ENCODE measurements around the gene COX7B2. TPM values are rescaled to one million over a fixed set of nuclear protein-coding genes. Genes with fewer than 3 reads are reported as not detected.

The COX7B2 gene
- polyA plus RNA-seq, 4 donors, result not detected

GRCh38 chr4:46924789-46925529 is 15.9 kb upstream of the COX7B2 start:
- Histone ChIP-seq H3K4me1 (ENCODE audit: control insufficient read depth in 3 of 3, insufficient read depth in 2 of 3, low read depth in 1 of 3, low read length in 2 of 3) (no peaks in the 10 kb centered on the region), H3K27me3 (ENCODE audit: control insufficient read depth in 3 of 3, insufficient read depth in 3 of 3, low read length in 3 of 3) (no peaks in the 10 kb centered on the region), H3K4me3 (ENCODE audit: low read depth in 1 of 3, low read length in 3 of 3) (no peak overlapping the region), H3K9me3 (ENCODE audit: control insufficient read depth in 2 of 2, insufficient read depth in 1 of 2, low read depth in 1 of 2, low read length in 1 of 2) (no peaks in the 10 kb centered on the region), H3K27ac (ENCODE audit: low read depth in 1 of 3, low read length in 2 of 3) (no peak overlapping the region), H3K36me3 (ENCODE audit: control insufficient read depth in 3 of 3, insufficient read depth in 2 of 3, low read depth in 1 of 3, low read length in 3 of 3) (no peaks in the 10 kb centered on the region)
- FAIRE-seq (no peak), DNase-seq (no peak)

GRCh38 chr4:46922205-46922604 is 13.2 kb upstream of the COX7B2 start:
- Histone ChIP-seq H3K4me3 (ENCODE audit: low read depth in 1 of 3, low read length in 3 of 3) (no peak overlapping the region), H3K4me1 (ENCODE audit: control insufficient read depth in 3 of 3, insufficient read depth in 2 of 3, low read depth in 1 of 3, low read length in 2 of 3) (no peaks in the 10 kb centered on the region), H3K9me3 (ENCODE audit: control insufficient read depth in 2 of 2, insufficient read depth in 1 of 2, low read depth in 1 of 2, low read length in 1 of 2) (no peaks in the 10 kb centered on the region), H3K27me3 (ENCODE audit: control insufficient read depth in 3 of 3, insufficient read depth in 3 of 3, low read length in 3 of 3) (no peaks in the 10 kb centered on the region), H3K27ac (ENCODE audit: low read depth in 1 of 3, low read length in 2 of 3) (no peak overlapping the region), H3K36me3 (ENCODE audit: control insufficient read depth in 3 of 3, insufficient read depth in 2 of 3, low read depth in 1 of 3, low read length in 3 of 3) (no peaks in the 10 kb centered on the region)
- no peak for DNase-seq
- FAIRE-seq, result no peak
- 61 to 80% (median 67%) methylated on average over 3 of the region's 3 CpGs for WGBS, 3 donors

GRCh38 chr4:46908148-46908547 is 897 bp downstream of the COX7B2 start:
- no peaks in the 10 kb centered on the region for H3K36me3 ChIP-seq (ENCODE audit: control insufficient read depth in 3 of 3, insufficient read depth in 2 of 3, low read depth in 1 of 3, low read length in 3 of 3)
- 84 to 86% (median 84%) methylated on average over 4 of the region's 4 CpGs for WGBS, 3 donors
- no peaks in the 10 kb centered on the region for H3K27me3 ChIP-seq (ENCODE audit: control insufficient read depth in 3 of 3, insufficient read depth in 3 of 3, low read length in 3 of 3)
- DNase-seq (no peak), FAIRE-seq (no peak)
- H3K4me1 ChIP-seq (ENCODE audit: control insufficient read depth in 3 of 3, insufficient read depth in 2 of 3, low read depth in 1 of 3, low read length in 2 of 3), result no peaks in the 10 kb centered on the region
- H3K9me3 ChIP-seq (ENCODE audit: control insufficient read depth in 2 of 2, insufficient read depth in 1 of 2, low read depth in 1 of 2, low read length in 1 of 2), result no peaks in the 10 kb centered on the region
- no peak overlapping the region for H3K27ac ChIP-seq (ENCODE audit: low read depth in 1 of 3, low read length in 2 of 3)
- H3K4me3 ChIP-seq (ENCODE audit: low read depth in 1 of 3, low read length in 3 of 3), result no peak overlapping the region

- Histone ChIP-seq H3K27me3 (ENCODE audit: control insufficient read depth in 3 of 3, insufficient read depth in 3 of 3, low read length in 3 of 3) (no peaks in the 10 kb centered on the region), H3K4me1 (ENCODE audit: control insufficient read depth in 3 of 3, insufficient read depth in 2 of 3, low read depth in 1 of 3, low read length in 2 of 3) (no peaks in the 10 kb centered on the region), H3K36me3 (ENCODE audit: control insufficient read depth in 3 of 3, insufficient read depth in 2 of 3, low read depth in 1 of 3, low read length in 3 of 3) (no peaks in the 10 kb centered on the region), H3K4me3 (ENCODE audit: low read depth in 1 of 3, low read length in 3 of 3) (no peak overlapping the region), H3K27ac (ENCODE audit: low read depth in 1 of 3, low read length in 2 of 3) (no peak overlapping the region), H3K9me3 (ENCODE audit: control insufficient read depth in 2 of 2, insufficient read depth in 1 of 2, low read depth in 1 of 2, low read length in 1 of 2) (no peaks in the 10 kb centered on the region)
- no peak for DNase-seq
- FAIRE-seq, result no peak
- 68 to 87% (median 82%) methylated on average over 1 of the region's 1 CpG for WGBS, 3 donors
Observed at GRCh38 chr4:46900082-46900481, 9.0 kb downstream of the COX7B2 start.

- no peaks in the 10 kb centered on the region for H3K36me3 ChIP-seq (ENCODE audit: control insufficient read depth in 3 of 3, insufficient read depth in 2 of 3, low read depth in 1 of 3, low read length in 3 of 3)
- DNase-seq (no peak), FAIRE-seq (no peak)
- WGBS, 3 donors, result 22 to 28% (median 25%) methylated on average over 5 of the region's 5 CpGs
- peaks cover 0 to 4% of the 10 kb centered on the region in 2 donors for H3K9me3 ChIP-seq (ENCODE audit: control insufficient read depth in 2 of 2, insufficient read depth in 1 of 2, low read depth in 1 of 2, low read length in 1 of 2)
- no peak overlapping the region for H3K27ac ChIP-seq (ENCODE audit: low read depth in 1 of 3, low read length in 2 of 3)
- H3K27me3 ChIP-seq (ENCODE audit: control insufficient read depth in 3 of 3, insufficient read depth in 3 of 3, low read length in 3 of 3), result no peaks in the 10 kb centered on the region
- peaks cover 0 to 4% (median 0%) of the 10 kb centered on the region in 3 donors for H3K4me1 ChIP-seq (ENCODE audit: control insufficient read depth in 3 of 3, insufficient read depth in 2 of 3, low read depth in 1 of 3, low read length in 2 of 3)
- H3K4me3 ChIP-seq (ENCODE audit: low read depth in 1 of 3, low read length in 3 of 3), result no peak overlapping the region
Observed at GRCh38 chr4:46894826-46895225, 14.2 kb downstream of the COX7B2 start.

GRCh38 chr4:46890056-46890455 is 19.0 kb downstream of the COX7B2 start:
- H3K4me1 ChIP-seq (ENCODE audit: control insufficient read depth in 3 of 3, insufficient read depth in 2 of 3, low read depth in 1 of 3, low read length in 2 of 3), result peaks cover 0 to 9% (median 0%) of the 10 kb centered on the region in 3 donors
- peaks cover 0 to 4% of the 10 kb centered on the region in 2 donors for H3K9me3 ChIP-seq (ENCODE audit: control insufficient read depth in 2 of 2, insufficient read depth in 1 of 2, low read depth in 1 of 2, low read length in 1 of 2)
- H3K27ac ChIP-seq (ENCODE audit: low read depth in 1 of 3, low read length in 2 of 3), result no peak overlapping the region
- H3K27me3 ChIP-seq (ENCODE audit: control insufficient read depth in 3 of 3, insufficient read depth in 3 of 3, low read length in 3 of 3), result no peaks in the 10 kb centered on the region
- WGBS, 3 donors, result 64 to 85% (median 65%) methylated on average over 2 of the region's 2 CpGs
- DNase-seq (no peak), FAIRE-seq (no peak)
- H3K4me3 ChIP-seq (ENCODE audit: low read depth in 1 of 3, low read length in 3 of 3), result no peak overlapping the region
- no peaks in the 10 kb centered on the region for H3K36me3 ChIP-seq (ENCODE audit: control insufficient read depth in 3 of 3, insufficient read depth in 2 of 3, low read depth in 1 of 3, low read length in 3 of 3)

GRCh38 chr4:46889410-46889809 is 19.6 kb downstream of the COX7B2 start:
- Histone ChIP-seq H3K4me1 (ENCODE audit: control insufficient read depth in 3 of 3, insufficient read depth in 2 of 3, low read depth in 1 of 3, low read length in 2 of 3) (peaks cover 0 to 9% (median 0%) of the 10 kb centered on the region in 3 donors), H3K27ac (ENCODE audit: low read depth in 1 of 3, low read length in 2 of 3) (no peak overlapping the region), H3K4me3 (ENCODE audit: low read depth in 1 of 3, low read length in 3 of 3) (no peak overlapping the region), H3K36me3 (ENCODE audit: control insufficient read depth in 3 of 3, insufficient read depth in 2 of 3, low read depth in 1 of 3, low read length in 3 of 3) (no peaks in the 10 kb centered on the region), H3K9me3 (ENCODE audit: control insufficient read depth in 2 of 2, insufficient read depth in 1 of 2, low read depth in 1 of 2, low read length in 1 of 2) (peaks cover 0 to 4% of the 10 kb centered on the region in 2 donors), H3K27me3 (ENCODE audit: control insufficient read depth in 3 of 3, insufficient read depth in 3 of 3, low read length in 3 of 3) (no peaks in the 10 kb centered on the region)
- WGBS, 3 donors, result 22 to 53% (median 28%) methylated on average over 2 of the region's 2 CpGs
- DNase-seq, result peak; percentile 1 to 24
- no peak for FAIRE-seq

- FAIRE-seq, result no peak
- WGBS, 3 donors, result 12 to 23% (median 17%) methylated on average over 2 of the region's 2 CpGs
- Histone ChIP-seq H3K36me3 (ENCODE audit: control insufficient read depth in 3 of 3, insufficient read depth in 2 of 3, low read depth in 1 of 3, low read length in 3 of 3) (no peaks in the 10 kb centered on the region), H3K27ac (ENCODE audit: low read depth in 1 of 3, low read length in 2 of 3) (no peak overlapping the region), H3K9me3 (ENCODE audit: control insufficient read depth in 2 of 2, insufficient read depth in 1 of 2, low read depth in 1 of 2, low read length in 1 of 2) (no peaks in the 10 kb centered on the region), H3K4me1 (ENCODE audit: control insufficient read depth in 3 of 3, insufficient read depth in 2 of 3, low read depth in 1 of 3, low read length in 2 of 3) (peaks cover 0 to 9% (median 0%) of the 10 kb centered on the region in 3 donors), H3K27me3 (ENCODE audit: control insufficient read depth in 3 of 3, insufficient read depth in 3 of 3, low read length in 3 of 3) (no peaks in the 10 kb centered on the region), H3K4me3 (ENCODE audit: low read depth in 1 of 3, low read length in 3 of 3) (no peak overlapping the region)
- DNase-seq, result peak; percentile 6 to 14
Observed at GRCh38 chr4:46886711-46887110, 22.3 kb downstream of the COX7B2 start.

- DNase-seq (no peak), FAIRE-seq (no peak)
- no peaks in the 10 kb centered on the region for H3K27me3 ChIP-seq (ENCODE audit: control insufficient read depth in 3 of 3, insufficient read depth in 3 of 3, low read length in 3 of 3)
- WGBS, 3 donors, result 91 to 96% (median 96%) methylated on average over 3 of the region's 3 CpGs
- H3K4me1 ChIP-seq (ENCODE audit: control insufficient read depth in 3 of 3, insufficient read depth in 2 of 3, low read depth in 1 of 3, low read length in 2 of 3), result no peaks in the 10 kb centered on the region
- H3K4me3 ChIP-seq (ENCODE audit: low read depth in 1 of 3, low read length in 3 of 3), result no peak overlapping the region
- no peak overlapping the region for H3K27ac ChIP-seq (ENCODE audit: low read depth in 1 of 3, low read length in 2 of 3)
- no peaks in the 10 kb centered on the region for H3K9me3 ChIP-seq (ENCODE audit: control insufficient read depth in 2 of 2, insufficient read depth in 1 of 2, low read depth in 1 of 2, low read length in 1 of 2)
- no peaks in the 10 kb centered on the region for H3K36me3 ChIP-seq (ENCODE audit: control insufficient read depth in 3 of 3, insufficient read depth in 2 of 3, low read depth in 1 of 3, low read length in 3 of 3)
Observed at GRCh38 chr4:46878641-46879040, 30.4 kb downstream of the COX7B2 start.

Data from small intestine (tissue), 7 donors.